Lower leg skin (tissue), 4 donors: ENCODE results near the gene PDZRN4. TPM values are rescaled to one million over a fixed set of nuclear protein-coding genes. Genes with fewer than 3 reads are reported as not detected.

Source experiments
- DNase-seq, 2 donors: peaks; one replicate each; pipeline ENCODE4 v3.0.0-alpha.2; 2019; ENCODE audit warnings: low spot score in 2 of 2
- H3K4me3 ChIP-seq: fragments of 200-600 bp; sonication (generic); 2 replicates; pipeline ENCODE4 v1.5.1; 2017; ENCODE audit warnings: mild to moderate bottlenecking, low read depth; ENCODE audit not compliant: poor library complexity, severe bottlenecking
- POLR2A ChIP-seq, 2 donors: fragments of 450-650 bp; IDR thresholded peaks; one replicate each; pipeline ENCODE4 v1.6.1; 2016 to 2017; ENCODE audit warnings: antibody characterized with exemption in 2 of 2, mild to moderate bottlenecking in 1 of 2, moderate library complexity in 1 of 2
- WGBS, 2 donors: methylation state at CpG; one replicate each; pipeline ENCODE4 v1.1.5; 2018; 5-methylcytosine and 5-hydroxymethylcytosine counted together
- intact Hi-C: fragments of 100-400 bp; cut with DNase I; formaldehyde crosslinking; loops from one replicate; pipeline ENCODE4 v1.15.0; 2023; ENCODE audit warnings: low total_unique reads
- total RNA-seq, 4 donors: library from RNA; depleted of rRNA; stranded (reverse); fragments of >200 nt; gene quantifications; one replicate each; pipeline ENCODE4 v1.1.0, GENCODE V29; 2016
- TF ChIP-seq, protein P1 (sequence below), 3 donors: fragments of 450-650 bp; IDR thresholded peaks; one replicate each; pipeline ENCODE4 v1.5.1; 2016; ENCODE audit warnings: antibody characterized with exemption in 3 of 3, mild to moderate bottlenecking in 3 of 3, moderate library complexity in 2 of 3

Gene PDZRN4
- total RNA-seq, 4 donors from 2014 or later, result 0.65 to 8.3 (median 3.6) TPM

DNA sequence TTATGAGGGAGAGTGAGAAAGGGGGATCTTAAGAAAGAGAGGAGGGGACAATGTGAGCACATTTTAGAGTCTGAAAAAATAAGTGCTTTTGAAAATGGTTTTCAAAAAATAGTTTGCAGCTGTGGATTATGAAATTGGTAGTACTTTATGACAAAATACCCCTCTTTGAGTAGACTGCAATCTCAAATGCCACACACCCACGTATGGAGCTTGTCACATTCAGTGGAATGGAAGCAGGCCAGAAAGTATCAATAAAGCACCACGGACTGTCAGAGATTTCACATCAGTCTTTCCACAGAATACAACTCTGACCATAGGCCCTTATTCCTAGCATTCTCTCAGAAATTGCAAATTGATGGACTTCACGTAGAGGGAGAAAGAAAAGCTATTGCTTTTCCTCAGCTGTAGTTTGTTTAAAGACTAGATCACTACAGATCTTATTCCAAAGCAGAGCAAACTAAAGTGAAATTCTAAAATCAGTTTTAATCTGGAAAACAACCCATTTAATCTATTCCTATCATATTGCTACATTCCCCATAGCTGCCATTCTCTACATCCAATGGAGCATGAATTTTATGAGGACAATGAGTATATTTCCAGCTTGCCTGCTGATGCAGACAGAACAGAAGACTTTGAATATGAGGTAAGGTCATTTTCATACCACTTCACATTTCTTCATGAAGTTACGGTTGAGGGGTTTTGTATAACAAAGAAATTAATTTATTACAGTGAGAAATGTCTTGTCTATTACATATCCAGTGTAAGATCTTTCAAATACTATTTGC, 321.3 kb downstream of the PDZRN4 start:
- DNase-seq, result no peak
- no peak overlapping the region for H3K4me3 ChIP-seq
- WGBS, 2 donors, result 74 to 77% methylated on average over 4 of the region's 4 CpGs
- intact Hi-C loops, result no loop called here
- no peak for TF ChIP-seq POLR2A (IDR thresholded peaks at IDR 0.05)
- TF ChIP-seq, protein P1, sequence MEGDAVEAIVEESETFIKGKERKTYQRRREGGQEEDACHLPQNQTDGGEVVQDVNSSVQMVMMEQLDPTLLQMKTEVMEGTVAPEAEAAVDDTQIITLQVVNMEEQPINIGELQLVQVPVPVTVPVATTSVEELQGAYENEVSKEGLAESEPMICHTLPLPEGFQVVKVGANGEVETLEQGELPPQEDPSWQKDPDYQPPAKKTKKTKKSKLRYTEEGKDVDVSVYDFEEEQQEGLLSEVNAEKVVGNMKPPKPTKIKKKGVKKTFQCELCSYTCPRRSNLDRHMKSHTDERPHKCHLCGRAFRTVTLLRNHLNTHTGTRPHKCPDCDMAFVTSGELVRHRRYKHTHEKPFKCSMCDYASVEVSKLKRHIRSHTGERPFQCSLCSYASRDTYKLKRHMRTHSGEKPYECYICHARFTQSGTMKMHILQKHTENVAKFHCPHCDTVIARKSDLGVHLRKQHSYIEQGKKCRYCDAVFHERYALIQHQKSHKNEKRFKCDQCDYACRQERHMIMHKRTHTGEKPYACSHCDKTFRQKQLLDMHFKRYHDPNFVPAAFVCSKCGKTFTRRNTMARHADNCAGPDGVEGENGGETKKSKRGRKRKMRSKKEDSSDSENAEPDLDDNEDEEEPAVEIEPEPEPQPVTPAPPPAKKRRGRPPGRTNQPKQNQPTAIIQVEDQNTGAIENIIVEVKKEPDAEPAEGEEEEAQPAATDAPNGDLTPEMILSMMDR (IDR thresholded peaks at IDR 0.05), result no peak

DNA sequence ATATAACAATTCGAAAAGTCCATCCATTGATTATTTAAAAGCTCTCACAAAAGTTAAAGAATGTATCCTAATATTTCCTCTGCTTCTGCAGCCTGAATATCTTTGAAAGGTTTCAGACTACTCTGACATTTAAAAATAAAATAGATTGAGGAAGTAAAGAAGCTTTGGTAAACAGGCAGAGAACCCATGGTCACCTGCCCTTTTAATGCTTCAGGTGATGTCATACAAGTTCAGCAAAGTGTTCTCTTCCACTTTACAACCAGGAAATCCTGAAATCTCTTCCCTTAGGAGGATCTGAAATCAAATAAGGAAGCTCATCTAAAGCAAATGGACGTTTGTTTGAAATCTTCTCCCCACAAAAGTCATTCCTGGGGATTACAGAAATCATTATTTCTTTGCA, 322.4 kb downstream of the PDZRN4 start:
- intact Hi-C loops, result no loop called here
- H3K4me3 ChIP-seq, result no peak overlapping the region
- TF ChIP-seq, protein P1 (IDR thresholded peaks at IDR 0.05), result no peak
- no peak for TF ChIP-seq POLR2A (IDR thresholded peaks at IDR 0.05)
- no peak for DNase-seq
- 64 to 65% methylated on average over 2 of the region's 2 CpGs for WGBS, 2 donors

DNA sequence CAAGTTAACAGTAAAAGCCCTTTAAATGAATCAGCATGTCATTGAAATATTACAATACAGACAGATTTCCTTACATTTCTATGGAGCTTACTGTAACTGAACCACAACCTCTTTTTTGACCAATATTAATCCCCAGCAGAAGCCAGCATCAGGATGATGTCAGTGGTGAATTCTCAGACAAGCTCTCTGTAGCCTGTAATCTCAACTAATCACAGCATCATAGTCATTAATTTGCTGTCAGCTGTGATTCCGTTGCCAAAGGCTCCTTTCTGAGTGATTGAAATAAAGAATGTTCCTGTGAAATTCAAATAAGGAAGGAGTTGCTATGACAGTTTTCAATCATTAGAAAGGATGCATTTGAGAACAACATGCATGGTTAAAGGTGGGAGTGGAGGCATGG, 323.1 kb downstream of the PDZRN4 start:
- intact Hi-C loops, result no loop called here
- no peak overlapping the region for H3K4me3 ChIP-seq
- WGBS, 2 donors, result 29 to 45% methylated on average over 1 of the region's 1 CpG

DNA sequence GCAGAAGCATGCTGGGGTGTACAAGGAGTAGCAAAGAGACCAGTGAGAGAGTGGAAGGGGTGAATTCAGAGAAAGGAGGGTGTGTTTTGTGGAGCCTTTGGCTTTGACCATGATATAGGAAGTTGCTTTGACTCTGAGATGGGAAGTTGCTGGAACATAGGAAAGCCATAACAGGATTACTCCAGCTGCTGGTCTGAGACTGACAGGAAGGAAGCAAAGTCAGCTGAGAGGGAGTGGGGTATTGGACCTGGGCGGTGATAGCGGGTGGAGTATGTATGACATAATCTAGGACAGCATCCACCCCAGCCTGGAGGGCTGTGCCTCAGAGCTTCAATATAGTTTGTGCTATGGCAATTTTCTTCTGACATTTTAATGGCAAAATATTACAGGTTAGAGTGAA, 324.4 kb downstream of the PDZRN4 start:
- TF ChIP-seq, protein P1 (IDR thresholded peaks at IDR 0.05), result no peak
- no peak for TF ChIP-seq POLR2A (IDR thresholded peaks at IDR 0.05)
- H3K4me3 ChIP-seq, result no peak overlapping the region
- 43 to 49% methylated on average over 2 of the region's 2 CpGs for WGBS, 2 donors
- DNase-seq, result no peak
- intact Hi-C loops, result no loop called here

More for the DNA sequence above, 323.1 kb downstream of the PDZRN4 start:
- DNase-seq, result no peak
- no peak for TF ChIP-seq POLR2A (IDR thresholded peaks at IDR 0.05)
- TF ChIP-seq, protein P1 (IDR thresholded peaks at IDR 0.05), result no peak

GRCh38 chr12:41514021-41514777, 326.1 kb downstream of the PDZRN4 start:
- intact Hi-C loops, result no loop called here
- 47 to 58% methylated on average over 4 of the region's 4 CpGs for WGBS, 2 donors

More at GRCh38 chr12:41514021-41514777, 326.1 kb downstream of the PDZRN4 start:
- H3K4me3 ChIP-seq, result no peak overlapping the region
- DNase-seq, result no peak
- TF ChIP-seq POLR2A (IDR thresholded peaks at IDR 0.05), result no peak
- TF ChIP-seq, protein P1 (IDR thresholded peaks at IDR 0.05), result no peak
